Vagina (tissue), 2 donors: ENCODE measurements around the gene ZFTA. TPM values are rescaled to one million over a fixed set of nuclear protein-coding genes. Genes with fewer than 3 reads are reported as not detected.
A peak's percentile ranks its signal among the peaks of the same experiment; 100 is the strongest.
"Not testable (repeated sequence)": the region's sequence is repeated elsewhere in the genome, so short reads cannot be mapped to it uniquely, and the experiment has no call there.

Experiments used
- DNase-seq, 2 donors: peaks; one replicate each; pipeline ENCODE4 v3.0.0-alpha.2; 2017; ENCODE audit errors: extremely low spot score in 2 of 2
- H3K27ac ChIP-seq: fragments of 200-600 bp; sonication (generic); one replicate; pipeline ENCODE4 v1.5.1; 2019
- H3K27me3 ChIP-seq: fragments of 200-600 bp; sonication (generic); one replicate; pipeline ENCODE4 v1.5.1; 2019
- H3K36me3 ChIP-seq, 2 donors: fragments of 200-600 bp; sonication (generic); one replicate each; pipeline ENCODE4 v1.5.1; 2017 to 2019
- H3K4me1 ChIP-seq: fragments of 200-600 bp; sonication (generic); one replicate; pipeline ENCODE4 v1.5.1; 2019
- H3K4me3 ChIP-seq, 2 donors: fragments of 200-600 bp; sonication (generic); 1 replicate in 1 of 2; 2 replicates in 1 of 2; pipeline ENCODE4 v1.5.1; 2016 to 2019
- H3K9me3 ChIP-seq: fragments of 200-600 bp; sonication (generic); one replicate; pipeline ENCODE4 v1.5.1; 2019
- POLR2A ChIP-seq, 2 donors: fragments of 450-650 bp; IDR thresholded peaks; one replicate each; pipeline ENCODE4 v1.6.1; 2017; ENCODE audit warnings: antibody characterized with exemption in 2 of 2, mild to moderate bottlenecking in 2 of 2, moderate library complexity in 2 of 2
- POLR2AphosphoS5 ChIP-seq, 2 donors: sonication (generic); formaldehyde crosslinking; IDR thresholded peaks; one replicate each; pipeline ENCODE4 v1.9.0; 2017; ENCODE audit warnings: antibody characterized with exemption in 2 of 2, mild to moderate bottlenecking in 2 of 2, low read depth in 1 of 2; ENCODE audit not compliant: insufficient read depth in 1 of 2
- intact Hi-C: fragments of 100-400 bp; cut with DNase I; formaldehyde crosslinking; loops from one replicate; pipeline ENCODE4 v1.15.1; 2023
- total RNA-seq: library from RNA; depleted of rRNA; stranded (reverse); fragments of >200 nt; gene quantifications from one replicate; pipeline ENCODE4 v1.2.3, GENCODE V29; 2016
- TF ChIP-seq, protein P1 (sequence below), 3 experiments: fragments of 450-650 bp in 2 of 3; fragments of 200-600 bp in 1 of 3; sonication (generic) in 1 of 3; IDR thresholded peaks; one replicate each; pipeline ENCODE4 v1.5.1; 2017 to 2019; ENCODE audit warnings: antibody characterized with exemption in 3 of 3, mild to moderate bottlenecking in 2 of 3, moderate library complexity in 2 of 3

The ZFTA gene
- total RNA-seq, 1 donor from 2014 or later = 13.0 TPM

DNA sequence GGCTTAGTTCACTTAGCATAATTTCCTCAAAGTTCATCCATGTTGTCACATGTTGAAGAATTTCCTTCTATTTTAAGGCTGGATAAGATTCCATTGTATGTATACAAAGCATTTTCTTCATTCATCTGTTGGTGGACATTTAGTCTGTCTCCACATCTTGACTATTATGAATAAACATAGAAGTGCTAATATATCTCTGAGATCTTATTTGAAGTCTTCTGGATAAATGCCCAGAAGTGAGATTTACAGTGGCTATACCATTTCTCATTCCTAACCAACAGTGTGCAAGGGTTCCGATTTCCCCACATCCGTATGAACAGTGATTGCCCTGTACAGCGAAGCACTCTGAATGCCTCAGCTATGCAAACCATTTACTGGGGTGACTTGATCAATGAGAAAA lies 6.6 kb upstream of the ZFTA start:
- DNase-seq = no peak
- Histone ChIP-seq H3K27me3 (no peaks in the 10 kb centered on the region), H3K4me1 (peaks cover 1% of the 10 kb centered on the region), H3K9me3 (no peaks in the 10 kb centered on the region), H3K4me3 (no peak overlapping the region), H3K27ac (no peak overlapping the region), H3K36me3 (no peaks in the 10 kb centered on the region)
- intact Hi-C loops = no loop called here
- TF ChIP-seq POLR2A (IDR thresholded peaks at IDR 0.05) (no peak), POLR2AphosphoS5 (IDR thresholded peaks at IDR 0.05; ENCODE audit: insufficient read depth in 1 of 2, low read depth in 1 of 2) (no peak)
- TF ChIP-seq, protein P1, sequence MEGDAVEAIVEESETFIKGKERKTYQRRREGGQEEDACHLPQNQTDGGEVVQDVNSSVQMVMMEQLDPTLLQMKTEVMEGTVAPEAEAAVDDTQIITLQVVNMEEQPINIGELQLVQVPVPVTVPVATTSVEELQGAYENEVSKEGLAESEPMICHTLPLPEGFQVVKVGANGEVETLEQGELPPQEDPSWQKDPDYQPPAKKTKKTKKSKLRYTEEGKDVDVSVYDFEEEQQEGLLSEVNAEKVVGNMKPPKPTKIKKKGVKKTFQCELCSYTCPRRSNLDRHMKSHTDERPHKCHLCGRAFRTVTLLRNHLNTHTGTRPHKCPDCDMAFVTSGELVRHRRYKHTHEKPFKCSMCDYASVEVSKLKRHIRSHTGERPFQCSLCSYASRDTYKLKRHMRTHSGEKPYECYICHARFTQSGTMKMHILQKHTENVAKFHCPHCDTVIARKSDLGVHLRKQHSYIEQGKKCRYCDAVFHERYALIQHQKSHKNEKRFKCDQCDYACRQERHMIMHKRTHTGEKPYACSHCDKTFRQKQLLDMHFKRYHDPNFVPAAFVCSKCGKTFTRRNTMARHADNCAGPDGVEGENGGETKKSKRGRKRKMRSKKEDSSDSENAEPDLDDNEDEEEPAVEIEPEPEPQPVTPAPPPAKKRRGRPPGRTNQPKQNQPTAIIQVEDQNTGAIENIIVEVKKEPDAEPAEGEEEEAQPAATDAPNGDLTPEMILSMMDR (IDR thresholded peaks at IDR 0.05) = no peak

DNA sequence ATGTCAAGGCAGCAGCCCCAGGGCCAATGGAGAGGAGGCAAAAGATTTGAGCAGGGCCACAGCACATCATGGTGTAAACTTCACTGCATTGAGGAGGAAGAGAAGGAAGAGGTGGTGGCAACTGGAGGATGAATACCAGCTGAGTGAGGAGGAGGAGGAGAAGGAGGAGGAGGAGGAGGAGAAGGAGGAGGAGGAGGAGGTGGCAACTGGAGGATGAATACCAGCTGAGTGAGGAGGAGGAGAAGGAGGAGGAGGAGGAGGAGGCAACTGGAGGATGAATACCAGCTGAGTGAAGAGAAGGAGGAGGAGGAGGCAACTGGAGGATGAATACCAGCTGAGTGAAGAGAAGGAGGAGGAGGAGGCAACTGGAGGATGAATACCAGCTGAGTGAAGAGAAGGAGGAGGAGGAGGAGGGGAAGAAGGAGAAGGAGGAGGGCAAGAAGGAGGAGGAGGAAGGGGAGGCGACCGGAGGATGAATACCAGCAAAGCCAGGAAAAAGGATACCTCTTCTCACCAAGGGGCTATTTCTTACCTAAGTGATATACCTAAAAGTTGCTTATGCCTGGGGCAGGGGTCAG lies 3.3 kb upstream of the ZFTA start:
- H3K27me3 ChIP-seq, intact Hi-C loops, H3K4me3 ChIP-seq, H3K9me3 ChIP-seq, H3K27ac ChIP-seq, DNase-seq, H3K36me3 ChIP-seq: not testable (repeated sequence)
- peaks cover 17% of the 10 kb centered on the region for H3K4me1 ChIP-seq

DNA sequence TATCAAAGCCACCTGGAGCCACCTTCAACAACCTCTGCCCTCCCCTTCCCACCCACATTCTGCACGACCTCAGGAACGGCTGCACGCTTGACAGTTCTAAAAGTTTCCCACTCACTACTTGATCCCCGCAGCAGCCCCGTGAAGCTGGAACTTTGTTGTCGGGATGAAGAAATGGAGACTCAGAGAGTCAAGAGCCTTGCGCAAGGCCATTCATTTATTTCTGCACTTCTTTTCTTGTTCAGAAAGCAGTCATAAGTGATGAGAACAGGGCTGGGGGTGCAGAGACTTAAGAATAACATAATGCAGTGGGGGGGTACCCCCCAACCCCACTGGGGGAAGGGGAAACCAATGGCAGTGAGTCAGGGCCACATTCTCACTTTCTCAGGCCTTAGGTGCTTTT lies 2.2 kb upstream of the ZFTA start:
- Histone ChIP-seq H3K27me3 (no peaks in the 10 kb centered on the region), H3K36me3 (no peaks in the 10 kb centered on the region), H3K27ac (no peak overlapping the region), H3K4me3 (no peak overlapping the region), H3K4me1 (peaks cover 27% of the 10 kb centered on the region), H3K9me3 (no peaks in the 10 kb centered on the region)
- intact Hi-C loops = no loop called here
- no peak for DNase-seq
- TF ChIP-seq POLR2AphosphoS5 (IDR thresholded peaks at IDR 0.05; ENCODE audit: insufficient read depth in 1 of 2, low read depth in 1 of 2) (no peak), POLR2A (IDR thresholded peaks at IDR 0.05) (no peak)
- TF ChIP-seq, protein P1 (IDR thresholded peaks at IDR 0.05) = no peak

DNA sequence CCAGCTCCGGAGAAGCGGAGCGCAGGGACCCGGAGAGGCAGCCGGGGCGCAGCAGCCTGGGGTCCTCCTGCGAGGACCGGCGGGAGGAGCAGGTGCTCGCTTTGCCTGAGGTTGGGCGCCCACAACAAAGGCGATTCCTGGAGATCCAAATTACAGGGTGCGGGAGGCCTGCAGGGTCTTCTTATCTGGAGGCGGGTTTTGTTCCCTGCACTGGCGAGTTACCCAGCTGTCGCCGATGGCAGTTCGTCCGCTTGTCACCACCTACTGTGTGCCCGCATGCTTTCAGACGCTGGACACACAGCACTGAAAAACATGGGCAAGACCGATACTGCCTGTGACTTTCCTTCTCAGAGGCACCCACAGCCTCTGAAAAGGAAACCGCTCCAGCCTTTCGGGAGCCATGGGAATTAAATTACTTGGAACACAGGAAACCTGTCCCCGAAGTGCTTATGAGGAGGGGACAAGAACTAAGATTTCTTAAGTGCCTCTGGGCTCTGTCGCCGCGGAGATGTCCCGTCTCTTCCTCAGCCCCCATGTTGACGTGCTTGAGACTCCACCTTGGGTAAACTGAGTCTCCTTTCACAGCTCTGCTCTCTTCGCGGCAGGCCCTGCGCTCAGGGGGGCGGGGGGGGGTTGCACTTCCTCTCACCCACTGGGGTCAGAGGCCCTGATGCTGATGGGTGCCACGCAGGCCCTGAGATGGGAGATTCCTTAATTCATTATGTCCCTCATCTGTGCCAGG lies 1.3 kb upstream of the ZFTA start:
- intact Hi-C loops = loop anchor here (10.0 kb wide), 1 partner anchor 175 kb away; no protein-coding TSS in a partner anchor
- H3K27ac ChIP-seq = peak overlapping the region; percentile 85

DNA sequence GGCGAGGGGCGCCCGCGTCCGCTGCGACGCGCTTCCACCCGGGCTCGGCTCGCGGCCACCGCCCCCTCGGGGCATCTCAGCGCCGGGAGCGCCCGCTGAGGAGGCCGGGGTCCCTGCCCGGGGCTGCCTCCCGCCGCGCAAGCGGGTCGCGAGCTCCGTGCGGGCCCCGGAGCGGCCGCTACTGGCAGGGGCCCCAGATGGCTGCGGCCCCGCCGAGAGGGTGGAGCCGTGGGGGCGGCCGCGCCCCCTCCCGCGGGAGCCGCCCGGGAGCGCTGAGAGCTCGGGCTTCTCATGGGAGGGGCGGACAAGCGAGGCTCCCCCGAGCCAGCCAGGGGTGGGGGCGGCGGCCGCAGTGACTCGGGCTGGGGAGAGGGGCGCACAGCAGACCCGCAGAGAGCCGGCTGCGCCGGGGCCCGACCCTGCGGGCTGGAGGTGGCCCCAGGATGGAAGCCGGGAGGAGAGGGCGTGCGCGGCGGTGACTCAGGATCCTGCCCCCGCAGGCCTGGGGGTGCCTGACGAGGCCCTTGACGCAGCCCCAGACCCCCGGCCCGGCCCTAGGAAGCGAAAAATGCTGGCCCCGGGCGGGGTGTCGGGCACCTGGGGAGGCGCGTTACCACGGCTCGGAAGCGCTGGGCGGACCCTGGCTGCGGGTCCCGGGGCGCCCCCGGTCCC lies 603 bp upstream of the ZFTA start:
- no peaks in the 10 kb centered on the region for H3K27me3 ChIP-seq
- no peaks in the 10 kb centered on the region for H3K9me3 ChIP-seq
- no peak for DNase-seq
- H3K36me3 ChIP-seq = no peaks in the 10 kb centered on the region
- peaks cover 40% of the 10 kb centered on the region for H3K4me1 ChIP-seq
- H3K4me3 ChIP-seq = peak overlapping the region; percentile 62 to 98
- H3K27ac ChIP-seq = peak overlapping the region; percentile 85
- TF ChIP-seq POLR2AphosphoS5 (IDR thresholded peaks at IDR 0.05; ENCODE audit: insufficient read depth in 1 of 2, low read depth in 1 of 2) (no peak), POLR2A (IDR thresholded peaks at IDR 0.05) (peak in 1 of 2 donors; percentile 8)
- intact Hi-C loops = loop anchor here (10.0 kb wide), 1 partner anchor 176 kb away; no protein-coding TSS in a partner anchor

More for the DNA sequence above, 1.3 kb upstream of the ZFTA start:
- H3K4me3 ChIP-seq = peak overlapping the region; percentile 62 to 98
- no peak for TF ChIP-seq POLR2A (IDR thresholded peaks at IDR 0.05)
- no peak for TF ChIP-seq POLR2AphosphoS5 (IDR thresholded peaks at IDR 0.05; ENCODE audit: insufficient read depth in 1 of 2, low read depth in 1 of 2)
- TF ChIP-seq, protein P1 (IDR thresholded peaks at IDR 0.05) = no peak
- H3K4me1 ChIP-seq = peaks cover 33% of the 10 kb centered on the region
- DNase-seq = peak in 1 of 2 donors; percentile 88
- no peaks in the 10 kb centered on the region for H3K9me3 ChIP-seq
- no peaks in the 10 kb centered on the region for H3K36me3 ChIP-seq
- no peaks in the 10 kb centered on the region for H3K27me3 ChIP-seq
